ENCODE results near the gene CEP104.

GRCh38 chr1:3783651-3784474, 73.1 kb downstream of the CEP104 start:
- TF ChIP-seq CTCF (conservative IDR thresholded peaks at IDR 0.05 in 1 of 2, IDR thresholded peaks at IDR 0.05 in 1 of 2; ENCODE audit: low read depth in 1 of 2, low read length in 2 of 2), result no peak
- TF ChIP-seq EZH2 (IDR thresholded peaks at IDR 0.05; ENCODE audit: low read length, missing control alignments), result no peak

Measured in fibroblast of lung (primary cell).